HG03558 (cell line): Measurements from ENCODE around the gene SLC8A3.
A peak's percentile ranks its signal among the peaks of the same experiment; 100 is the strongest.
"Not testable (repeated sequence)": the region's sequence is repeated elsewhere in the genome, so short reads cannot be mapped to it uniquely, and the experiment has no call there.

Experiments used
- ATAC-seq: cut with Tn5 transposase; IDR thresholded peaks from one replicate; pipeline ENCODE4 v1.9.1; 2021; ENCODE audit warnings: moderate number of reproducible peaks; ENCODE audit not compliant: unreplicated experiment; ENCODE audit errors: extremely low read depth

The SLC8A3 gene, protein sequence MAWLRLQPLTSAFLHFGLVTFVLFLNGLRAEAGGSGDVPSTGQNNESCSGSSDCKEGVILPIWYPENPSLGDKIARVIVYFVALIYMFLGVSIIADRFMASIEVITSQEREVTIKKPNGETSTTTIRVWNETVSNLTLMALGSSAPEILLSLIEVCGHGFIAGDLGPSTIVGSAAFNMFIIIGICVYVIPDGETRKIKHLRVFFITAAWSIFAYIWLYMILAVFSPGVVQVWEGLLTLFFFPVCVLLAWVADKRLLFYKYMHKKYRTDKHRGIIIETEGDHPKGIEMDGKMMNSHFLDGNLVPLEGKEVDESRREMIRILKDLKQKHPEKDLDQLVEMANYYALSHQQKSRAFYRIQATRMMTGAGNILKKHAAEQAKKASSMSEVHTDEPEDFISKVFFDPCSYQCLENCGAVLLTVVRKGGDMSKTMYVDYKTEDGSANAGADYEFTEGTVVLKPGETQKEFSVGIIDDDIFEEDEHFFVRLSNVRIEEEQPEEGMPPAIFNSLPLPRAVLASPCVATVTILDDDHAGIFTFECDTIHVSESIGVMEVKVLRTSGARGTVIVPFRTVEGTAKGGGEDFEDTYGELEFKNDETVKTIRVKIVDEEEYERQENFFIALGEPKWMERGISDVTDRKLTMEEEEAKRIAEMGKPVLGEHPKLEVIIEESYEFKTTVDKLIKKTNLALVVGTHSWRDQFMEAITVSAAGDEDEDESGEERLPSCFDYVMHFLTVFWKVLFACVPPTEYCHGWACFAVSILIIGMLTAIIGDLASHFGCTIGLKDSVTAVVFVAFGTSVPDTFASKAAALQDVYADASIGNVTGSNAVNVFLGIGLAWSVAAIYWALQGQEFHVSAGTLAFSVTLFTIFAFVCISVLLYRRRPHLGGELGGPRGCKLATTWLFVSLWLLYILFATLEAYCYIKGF

DNA sequence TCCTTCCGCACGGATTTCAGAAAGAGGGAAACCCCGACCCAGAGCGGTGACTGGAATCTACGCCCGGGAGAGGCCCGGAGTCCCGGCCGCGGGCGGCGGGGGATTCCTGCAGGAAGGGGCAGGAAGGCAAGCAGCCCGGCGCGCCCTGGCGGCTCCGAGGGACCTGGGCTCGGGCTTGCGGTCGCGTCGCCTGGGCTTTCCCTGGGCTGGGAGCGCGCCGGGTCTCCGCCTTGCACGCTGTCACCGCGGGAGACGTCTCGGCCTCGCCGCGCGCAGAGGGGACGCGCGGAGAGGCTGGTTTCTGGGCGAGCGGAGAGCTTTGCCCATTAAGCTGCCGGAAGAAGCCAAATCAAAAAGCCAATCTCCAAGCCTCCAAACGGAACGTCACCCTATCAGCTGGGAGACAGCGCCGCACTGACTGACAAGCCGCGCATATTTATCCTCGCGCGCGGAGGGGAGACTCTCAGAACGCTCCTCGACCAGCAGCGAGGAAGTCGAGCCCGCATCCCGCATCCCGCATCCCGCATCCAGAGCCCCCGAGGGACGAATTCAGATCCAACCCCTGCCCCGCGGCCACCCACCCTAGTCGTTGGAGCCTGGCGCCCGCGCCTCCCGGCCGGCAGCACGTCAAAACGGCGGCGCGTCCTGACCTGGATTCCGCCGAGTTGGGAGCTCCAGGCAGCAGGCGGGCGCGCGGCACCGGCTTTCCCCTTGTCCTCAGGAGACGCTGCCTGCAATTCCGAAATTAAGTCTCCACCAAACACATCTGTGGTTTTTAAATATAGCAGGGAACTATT, at the start of gene SLC8A3:
Gene SLC8A3, minus strand, starts transcription at position 293 of the 797 bp plus-strand sequence. CDS start 20,529 bp downstream, outside the sequence.
- ATAC-seq = peak; percentile 27

DNA sequence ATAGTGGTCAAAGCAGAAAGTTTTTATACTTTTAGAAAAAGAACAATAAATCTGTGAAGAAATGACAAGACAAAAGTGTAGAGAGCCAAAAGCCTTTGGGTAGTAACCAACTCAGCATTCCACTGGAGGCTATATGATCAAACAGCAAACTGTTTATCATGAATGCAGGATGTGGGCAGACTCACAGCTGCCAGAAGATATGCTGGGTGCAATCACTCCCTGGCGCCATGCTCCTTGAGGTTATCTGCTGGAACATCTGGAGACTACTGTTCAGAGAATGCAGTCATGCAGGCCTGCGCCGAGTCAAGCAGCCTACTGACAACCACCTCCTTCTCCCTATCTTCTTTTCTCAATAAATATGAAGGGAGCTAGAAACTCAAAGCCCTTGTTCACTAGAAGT, 49.0 kb upstream of the SLC8A3 start:
- ATAC-seq = no peak

DNA sequence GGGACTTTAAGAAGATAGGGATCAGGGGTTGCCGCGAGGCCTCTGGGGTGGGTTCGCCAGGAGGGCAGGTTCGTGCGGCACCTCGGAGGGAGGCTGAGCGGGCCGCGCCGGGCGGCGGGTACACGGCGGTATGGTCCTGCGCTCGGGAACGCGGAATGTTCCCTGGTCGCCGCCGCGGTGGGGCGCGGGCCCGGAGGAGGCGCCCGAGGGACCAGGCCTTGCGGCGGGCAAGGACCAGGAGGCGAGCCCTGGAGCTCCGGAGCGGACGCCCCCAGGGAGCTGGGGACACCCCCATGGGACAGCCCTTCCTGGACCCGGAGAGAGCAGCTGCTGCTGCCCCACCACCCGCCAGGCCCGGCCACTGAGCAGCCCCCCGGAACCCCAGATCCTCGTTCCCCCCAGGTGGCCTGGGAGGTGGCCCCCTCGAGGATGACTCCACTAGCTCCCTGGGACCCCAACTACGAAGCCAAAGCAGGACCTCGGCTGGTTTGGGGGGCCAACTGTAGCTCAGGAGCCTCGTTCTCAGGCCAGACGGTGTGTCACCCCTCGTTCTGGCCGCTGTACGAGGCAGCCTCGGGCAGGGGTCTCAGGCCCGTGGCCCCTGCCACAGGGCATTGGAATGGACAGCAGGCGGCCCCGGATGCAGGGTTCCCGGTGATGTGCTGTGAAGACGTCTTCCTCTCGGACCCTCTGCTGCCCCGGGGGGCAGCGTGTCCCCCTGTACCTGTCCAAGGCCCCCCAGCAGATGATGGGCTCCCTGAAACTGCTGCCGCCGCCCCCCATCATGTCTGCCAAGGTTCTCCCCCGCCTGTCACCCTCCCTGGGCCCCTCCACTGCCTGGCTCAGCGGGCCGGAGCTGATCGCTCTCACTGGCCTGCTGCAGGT, 45.6 kb upstream of the SLC8A3 start:
- ATAC-seq = no peak

DNA sequence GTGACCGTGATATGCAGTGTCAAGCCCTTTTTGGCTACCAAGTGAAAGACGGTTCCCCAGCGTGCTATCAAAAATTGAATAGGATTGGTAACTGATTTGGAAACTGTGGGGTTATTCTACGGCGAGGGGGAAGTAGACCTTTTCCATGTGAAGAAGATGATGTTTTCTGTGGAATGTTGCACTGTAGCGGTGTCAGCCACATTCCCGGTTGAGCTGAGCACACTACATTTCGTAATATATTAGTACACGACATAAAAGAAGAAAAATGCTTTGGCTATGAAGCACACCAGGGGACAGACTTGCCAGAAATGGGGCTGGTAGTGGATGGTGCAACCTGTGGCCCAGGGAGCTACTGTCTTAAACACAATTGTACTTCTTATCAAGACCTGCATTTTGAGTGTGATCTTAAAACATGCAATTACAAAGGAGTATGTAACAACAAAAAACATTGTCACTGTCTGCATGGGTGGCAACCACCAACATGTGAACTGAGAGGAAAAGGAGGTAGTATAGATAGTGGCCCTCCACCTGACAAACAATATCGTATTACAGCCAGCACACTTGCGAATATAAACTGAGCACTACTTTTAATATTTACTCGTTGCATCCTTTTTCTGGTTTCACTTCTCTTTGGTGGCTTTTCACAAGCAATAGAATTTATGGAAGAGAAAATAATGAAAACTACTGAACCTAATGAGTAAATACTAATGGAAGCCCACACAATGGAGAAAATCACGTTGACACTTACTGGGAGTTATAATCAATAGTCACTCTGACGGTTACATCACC, 43.2 kb upstream of the SLC8A3 start:
- ATAC-seq = not testable (repeated sequence)

DNA sequence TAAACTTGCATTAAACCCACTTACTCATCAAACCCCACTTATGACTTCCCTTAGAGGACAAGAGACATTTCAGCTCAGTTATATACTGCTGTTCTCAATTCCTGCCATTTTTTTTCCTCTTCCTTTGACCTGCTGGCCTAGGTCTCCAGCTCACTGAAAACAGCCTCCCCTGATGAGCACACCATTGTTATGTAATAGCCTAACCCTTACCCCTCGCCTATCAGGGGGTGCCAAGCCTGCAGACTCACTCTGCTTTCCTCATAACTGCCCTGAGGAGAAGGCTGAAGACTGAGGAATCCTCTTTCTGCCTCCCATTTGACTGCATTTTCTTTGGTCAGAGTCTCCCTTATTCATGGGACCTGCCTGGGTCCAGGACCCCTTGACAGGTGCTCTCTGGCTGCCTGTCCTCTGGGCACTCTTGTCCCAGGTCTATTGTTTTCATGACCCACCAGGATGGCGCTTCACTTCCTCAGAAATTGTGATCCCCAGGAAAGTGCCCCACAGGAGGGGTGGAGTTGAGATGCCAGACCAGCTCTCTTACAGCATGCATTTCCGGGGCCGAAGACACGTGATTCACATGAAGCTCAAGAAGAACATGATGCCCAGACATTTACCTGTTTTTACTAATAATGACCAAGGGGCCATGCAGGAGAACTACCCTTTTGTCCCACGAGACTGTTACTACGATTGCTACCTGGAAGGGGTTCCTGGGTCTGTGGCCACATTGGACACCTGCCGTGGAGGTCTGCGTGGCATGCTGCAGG, 41.3 kb upstream of the SLC8A3 start:
- not testable (repeated sequence) for ATAC-seq

DNA sequence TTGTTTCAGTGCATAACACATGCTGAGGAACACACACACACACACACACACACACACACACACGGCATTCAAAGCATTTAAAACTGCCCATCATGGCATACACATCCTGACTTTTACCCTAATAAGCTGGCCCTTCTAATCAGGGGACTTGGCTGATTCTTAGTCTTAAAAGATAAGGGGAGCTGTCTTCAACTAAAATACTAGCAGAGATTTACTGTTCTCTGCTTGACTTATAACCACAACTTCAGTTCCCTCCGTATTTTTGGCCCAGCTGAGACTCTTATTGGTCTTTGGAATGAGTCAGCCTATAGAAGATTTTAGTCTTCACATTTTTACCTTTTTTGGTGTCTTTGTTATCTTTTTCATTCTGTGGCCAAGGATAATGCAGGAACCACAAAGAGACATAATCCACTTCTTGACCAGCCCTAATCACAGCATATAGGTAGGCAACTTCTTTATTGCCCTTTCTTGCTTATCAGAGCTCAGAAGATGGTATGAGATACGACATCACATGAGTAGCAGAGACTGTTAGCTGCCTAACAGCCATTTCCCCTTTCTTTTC, 25.1 kb upstream of the SLC8A3 start:
- ATAC-seq = no peak

DNA sequence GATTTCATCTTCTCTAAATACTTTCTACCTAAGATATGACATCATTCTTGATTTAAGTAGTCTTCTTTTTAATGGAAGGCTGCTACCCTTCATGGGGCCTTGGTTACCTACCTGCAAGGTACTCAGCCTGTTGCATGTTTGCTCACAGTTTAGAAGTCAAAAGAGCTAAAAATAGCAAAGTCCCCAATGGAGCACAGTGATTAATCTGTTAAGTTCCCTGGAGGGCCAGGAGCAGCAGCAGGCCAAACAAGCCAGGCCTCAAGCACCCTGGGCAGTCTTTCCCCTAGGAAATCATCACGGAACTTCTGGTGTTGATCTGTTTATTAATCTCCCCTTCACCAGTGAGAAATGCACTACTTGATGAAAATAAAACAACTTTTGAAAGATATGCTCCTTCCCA, 24.0 kb upstream of the SLC8A3 start:
- no peak for ATAC-seq

DNA sequence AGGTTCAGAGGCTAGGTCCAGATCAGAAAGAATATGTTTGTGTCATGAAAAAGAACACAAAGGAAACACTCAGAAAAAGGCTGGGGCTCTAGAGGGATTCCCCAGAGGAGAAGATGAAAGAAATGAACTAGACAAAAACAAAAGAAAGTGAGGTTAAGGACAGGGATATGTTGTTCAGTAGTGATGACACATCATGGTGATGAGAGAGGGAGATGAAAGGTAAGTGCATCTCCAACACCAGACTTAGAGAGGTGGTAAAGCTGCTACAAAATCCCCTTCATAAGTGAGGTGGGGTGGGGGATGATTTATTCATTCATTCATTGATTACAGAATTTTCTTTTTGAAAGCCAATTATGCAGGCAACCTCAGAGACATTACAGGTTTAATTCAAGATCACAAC, 19.6 kb upstream of the SLC8A3 start:
- ATAC-seq = no peak

DNA sequence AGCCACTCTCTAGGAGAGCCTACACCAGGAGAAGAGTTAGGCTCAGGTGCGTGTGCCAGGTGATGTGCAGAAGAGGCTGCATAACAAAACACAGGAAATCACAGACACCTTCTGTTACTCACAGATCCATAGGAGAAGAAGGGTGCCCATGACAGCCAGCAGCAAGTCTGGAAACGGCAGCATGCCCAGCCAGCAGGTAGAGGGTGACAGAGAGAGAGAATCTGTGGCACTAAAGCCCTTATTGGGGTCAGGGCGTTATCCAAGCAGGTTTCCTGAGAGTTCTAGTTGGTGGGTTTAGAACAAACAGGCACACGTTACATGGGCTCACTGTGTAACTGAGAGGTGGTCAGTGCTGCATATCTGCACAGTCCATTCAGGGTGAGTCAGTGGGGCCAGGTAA, 14.9 kb upstream of the SLC8A3 start:
- ATAC-seq = no peak

DNA sequence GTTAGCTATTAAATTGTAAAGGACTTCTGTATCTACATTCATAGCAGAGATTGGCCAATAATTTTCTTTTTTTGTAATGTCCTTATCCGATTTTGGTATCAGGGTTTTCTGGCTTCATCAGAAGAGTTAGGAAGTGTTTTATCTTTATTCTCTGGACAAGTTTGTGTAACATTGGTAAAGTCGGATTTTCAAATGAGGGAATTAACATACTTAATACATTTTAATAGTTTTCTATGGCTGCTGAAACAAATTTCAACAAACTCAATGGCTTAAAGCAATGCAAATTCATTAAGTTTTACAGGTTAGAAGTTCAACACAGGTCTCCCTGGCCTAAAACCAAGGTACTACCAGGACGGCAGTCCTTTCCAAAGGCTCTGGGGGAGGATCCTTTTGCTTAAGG, 13.2 kb upstream of the SLC8A3 start:
- no peak for ATAC-seq

DNA sequence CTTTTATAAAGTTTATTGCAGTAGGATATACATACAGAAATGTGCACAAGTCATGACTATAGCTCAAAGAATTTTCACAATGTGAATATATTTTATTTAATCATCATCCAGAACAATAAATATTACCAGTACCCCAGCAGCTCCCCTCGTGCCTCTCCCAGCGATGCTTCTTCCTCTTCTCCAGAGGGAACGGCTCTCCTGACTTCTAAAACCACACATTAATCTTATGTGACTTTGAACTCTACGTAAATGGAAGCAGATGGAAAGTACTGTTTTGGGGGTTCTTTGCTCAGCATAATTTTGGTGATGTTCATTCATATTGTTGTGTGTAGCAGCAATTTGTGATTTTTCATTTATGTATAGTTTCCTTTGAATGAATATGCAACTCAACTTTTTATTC, 4.6 kb upstream of the SLC8A3 start:
- no peak for ATAC-seq

DNA sequence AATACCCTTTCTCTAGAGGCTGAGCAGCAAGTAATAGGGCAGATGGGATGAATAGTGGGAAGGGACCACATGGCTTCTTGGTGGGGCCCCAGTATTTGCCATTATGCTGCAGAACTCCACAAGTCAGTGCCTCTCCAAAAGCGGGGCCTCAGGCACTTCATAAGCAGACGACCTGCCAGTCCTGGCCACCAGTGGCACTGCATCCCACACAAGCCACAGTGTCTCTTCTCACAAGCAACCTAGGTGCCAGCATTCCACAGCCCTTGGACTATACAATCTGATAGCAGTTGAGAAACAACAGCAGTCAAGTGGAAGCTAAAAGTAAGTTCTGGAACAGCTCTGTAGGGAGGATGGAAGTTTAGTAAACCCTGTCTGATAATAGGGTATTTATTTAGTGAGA, 4.2 kb upstream of the SLC8A3 start:
- no peak for ATAC-seq

DNA sequence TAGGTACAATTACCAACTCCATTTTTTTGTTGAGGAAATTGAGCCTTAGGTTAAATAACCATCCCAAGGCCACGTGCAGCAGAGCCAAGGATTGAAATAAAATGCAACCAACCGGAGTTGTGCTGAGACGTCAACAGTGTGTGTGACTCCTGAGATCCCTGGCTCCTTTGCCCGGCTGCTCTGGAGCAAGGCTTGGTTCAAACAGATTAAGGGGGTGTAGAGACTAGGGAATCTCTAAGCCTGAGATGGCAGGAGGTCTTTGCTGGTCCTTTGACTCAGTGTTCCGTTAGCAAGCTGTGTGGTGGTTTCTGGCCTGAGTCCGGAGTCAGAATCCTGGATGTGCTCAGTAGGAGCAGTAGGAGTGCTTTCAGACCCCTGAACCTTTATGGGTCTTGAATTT, 1.4 kb upstream of the SLC8A3 start:
- ATAC-seq = no peak

DNA sequence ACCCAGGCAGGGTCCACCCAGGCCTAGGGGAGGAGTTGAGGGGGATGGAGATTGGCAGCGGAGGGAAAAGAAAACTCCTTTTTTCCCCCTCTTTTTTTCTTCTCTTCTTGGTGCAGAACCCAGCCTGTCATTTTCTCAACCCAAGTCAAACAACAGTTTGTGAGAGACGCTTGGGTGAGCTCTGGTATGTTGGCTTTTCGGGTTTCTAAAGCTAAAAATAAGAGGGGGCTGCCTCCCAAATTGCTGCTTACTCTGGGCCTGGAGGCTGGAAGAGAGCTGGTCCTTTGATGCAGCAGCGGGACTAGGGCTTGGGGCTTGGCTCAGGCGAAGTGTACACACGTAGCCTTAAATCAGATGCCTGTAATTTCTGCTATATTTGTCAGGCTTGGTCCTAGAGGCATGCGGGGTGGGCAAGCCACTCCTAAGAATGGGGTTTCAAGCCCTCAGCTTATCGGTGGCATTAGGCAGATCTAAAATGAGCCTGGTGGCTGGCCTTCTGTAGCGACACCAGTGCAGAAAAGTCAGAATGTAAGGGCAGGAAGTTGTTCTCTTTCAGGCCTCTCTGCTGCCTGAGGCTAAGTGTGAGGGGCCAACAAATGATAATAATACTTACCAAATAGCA, 816 bp upstream of the SLC8A3 start:
- no peak for ATAC-seq

DNA sequence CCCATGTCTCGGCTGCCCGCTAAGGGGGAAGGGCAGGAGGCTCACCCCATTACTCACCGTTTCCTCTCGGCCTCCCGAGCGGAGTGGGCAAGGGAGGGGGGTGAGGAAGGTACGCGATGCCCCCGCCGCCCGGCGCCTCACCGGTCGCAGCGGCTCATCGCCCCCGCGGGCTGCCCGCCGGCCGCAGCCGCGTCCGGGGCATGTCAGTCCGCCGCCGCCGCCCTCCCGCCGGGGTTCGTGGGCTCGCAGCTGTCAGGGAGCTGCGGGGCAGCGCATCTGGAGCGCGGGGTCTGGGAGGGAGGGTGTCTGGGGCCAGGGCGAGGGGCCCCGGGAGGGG, 461 bp downstream of the SLC8A3 start:
- ATAC-seq = no peak

DNA sequence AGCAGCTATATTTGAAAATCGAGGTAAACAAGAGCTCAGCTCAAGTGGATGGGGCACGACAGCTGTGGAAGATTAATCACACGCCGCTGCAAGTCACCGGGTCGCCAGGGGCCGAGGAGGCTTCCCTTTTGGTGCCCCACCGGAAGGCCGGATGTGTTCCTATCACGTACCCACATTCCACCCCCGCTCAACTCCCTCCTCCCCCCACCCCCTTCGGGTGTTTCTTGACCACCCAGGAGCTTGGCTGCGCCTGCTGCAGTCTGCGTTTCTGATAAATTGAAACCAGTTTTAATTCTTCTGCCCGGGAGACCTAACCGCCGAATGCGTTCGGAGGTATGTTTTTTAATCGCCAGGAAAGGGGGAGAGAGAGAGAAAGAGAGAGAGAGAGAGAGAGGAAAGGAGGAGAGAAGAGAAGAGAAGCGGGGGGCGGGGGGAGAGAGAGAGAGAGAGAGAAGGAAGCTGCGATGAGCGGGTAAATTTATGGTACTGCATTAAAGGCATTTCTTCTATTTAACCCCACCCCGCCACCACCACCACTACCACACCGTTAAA, 1.8 kb downstream of the SLC8A3 start:
- ATAC-seq = no peak

DNA sequence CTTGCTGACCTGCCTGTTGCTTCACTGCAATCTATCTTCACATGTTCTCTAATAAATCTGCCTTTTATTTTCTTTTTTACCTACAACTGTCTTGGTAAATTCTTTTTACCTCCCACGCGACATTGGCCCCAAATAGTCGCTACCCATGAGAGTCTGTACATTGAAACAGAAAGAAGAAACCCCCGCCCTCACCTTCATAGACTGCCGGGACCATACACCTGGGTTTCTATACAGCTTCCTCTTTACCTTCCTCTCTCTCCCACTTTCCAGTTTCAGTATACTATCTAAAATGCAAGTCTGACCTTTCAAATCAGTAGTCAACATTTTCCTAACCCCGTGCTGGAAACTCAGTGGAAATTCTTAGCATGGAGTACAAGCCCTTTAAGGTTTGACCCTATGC, 4.8 kb downstream of the SLC8A3 start:
- ATAC-seq = no peak
